ENCODE data around the gene LCE3B.

The LCE3B gene

DNA sequence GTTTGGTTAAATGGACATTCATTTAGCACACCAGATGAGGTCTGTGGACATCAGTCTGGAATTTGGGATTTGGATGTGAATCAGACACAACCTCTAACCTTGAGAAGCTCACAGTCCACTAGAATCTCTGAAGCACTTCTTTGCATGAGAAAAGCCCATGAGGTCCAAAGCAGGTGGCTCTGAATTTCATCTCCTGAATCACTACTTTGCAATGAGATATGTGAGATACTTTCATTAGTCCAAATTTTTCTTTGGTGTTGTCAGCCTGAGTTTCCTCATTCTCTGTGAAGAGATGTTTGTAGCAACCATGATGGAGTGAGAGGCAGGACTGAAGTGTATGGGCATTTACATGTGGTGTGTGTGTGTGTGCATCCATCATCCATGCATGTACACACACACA is 33.0 kb downstream of the LCE3B start:
- no peaks in the 10 kb centered on the region for H3K4me1 ChIP-seq (ENCODE audit: insufficient read depth, low read length, severe bottlenecking)
- no peaks in the 10 kb centered on the region for H3K79me2 ChIP-seq (ENCODE audit: insufficient read depth, low read length)
- TF ChIP-seq, protein P1, sequence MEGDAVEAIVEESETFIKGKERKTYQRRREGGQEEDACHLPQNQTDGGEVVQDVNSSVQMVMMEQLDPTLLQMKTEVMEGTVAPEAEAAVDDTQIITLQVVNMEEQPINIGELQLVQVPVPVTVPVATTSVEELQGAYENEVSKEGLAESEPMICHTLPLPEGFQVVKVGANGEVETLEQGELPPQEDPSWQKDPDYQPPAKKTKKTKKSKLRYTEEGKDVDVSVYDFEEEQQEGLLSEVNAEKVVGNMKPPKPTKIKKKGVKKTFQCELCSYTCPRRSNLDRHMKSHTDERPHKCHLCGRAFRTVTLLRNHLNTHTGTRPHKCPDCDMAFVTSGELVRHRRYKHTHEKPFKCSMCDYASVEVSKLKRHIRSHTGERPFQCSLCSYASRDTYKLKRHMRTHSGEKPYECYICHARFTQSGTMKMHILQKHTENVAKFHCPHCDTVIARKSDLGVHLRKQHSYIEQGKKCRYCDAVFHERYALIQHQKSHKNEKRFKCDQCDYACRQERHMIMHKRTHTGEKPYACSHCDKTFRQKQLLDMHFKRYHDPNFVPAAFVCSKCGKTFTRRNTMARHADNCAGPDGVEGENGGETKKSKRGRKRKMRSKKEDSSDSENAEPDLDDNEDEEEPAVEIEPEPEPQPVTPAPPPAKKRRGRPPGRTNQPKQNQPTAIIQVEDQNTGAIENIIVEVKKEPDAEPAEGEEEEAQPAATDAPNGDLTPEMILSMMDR (IDR thresholded peaks at IDR 0.05; ENCODE audit: low read length) = no peak
- no peak for TF ChIP-seq EZH2 (IDR thresholded peaks at IDR 0.05; ENCODE audit: borderline replicate concordance, low read length)
- no peak overlapping the region for H2AFZ ChIP-seq (ENCODE audit: low read length)
- no peaks in the 10 kb centered on the region for H3K9me3 ChIP-seq (ENCODE audit: low read length)
- H3K9me2 ChIP-seq (ENCODE audit: low read depth, low read length) = no peaks in the 10 kb centered on the region
- H3K36me3 ChIP-seq (ENCODE audit: insufficient read depth, low read length) = no peaks in the 10 kb centered on the region
- H3K27me3 ChIP-seq (ENCODE audit: insufficient read depth, low read length) = no peaks in the 10 kb centered on the region
- no peak overlapping the region for H3K27ac ChIP-seq (ENCODE audit: low read depth, low read length, poor library complexity, severe bottlenecking)
- H3K9ac ChIP-seq (ENCODE audit: low read length) = no peak overlapping the region
- H3K4me2 ChIP-seq (ENCODE audit: low read length) = no peak overlapping the region
- H3F3A ChIP-seq (ENCODE audit: insufficient read depth, low read length) = no peaks in the 10 kb centered on the region
- H3K4me3 ChIP-seq (ENCODE audit: low read depth, low read length, poor library complexity, severe bottlenecking) = no peak overlapping the region
- H4K20me1 ChIP-seq (ENCODE audit: insufficient read depth, low read length) = no peaks in the 10 kb centered on the region

GRCh38 chr1:152654110-152654509 is 40.5 kb downstream of the LCE3B start:
- Histone ChIP-seq H3K4me1 (ENCODE audit: insufficient read depth, low read length, severe bottlenecking) (no peaks in the 10 kb centered on the region), H3K27me3 (ENCODE audit: insufficient read depth, low read length) (no peaks in the 10 kb centered on the region), H3K9ac (ENCODE audit: low read length) (no peak overlapping the region), H3K4me3 (ENCODE audit: low read depth, low read length, poor library complexity, severe bottlenecking) (no peak overlapping the region), H3K9me3 (ENCODE audit: low read length) (no peaks in the 10 kb centered on the region), H3K27ac (ENCODE audit: low read depth, low read length, poor library complexity, severe bottlenecking) (no peak overlapping the region), H3K4me2 (ENCODE audit: low read length) (no peak overlapping the region), H4K20me1 (ENCODE audit: insufficient read depth, low read length) (no peaks in the 10 kb centered on the region), H3K9me2 (ENCODE audit: low read depth, low read length) (no peaks in the 10 kb centered on the region), H3K79me2 (ENCODE audit: insufficient read depth, low read length) (no peaks in the 10 kb centered on the region), H3K36me3 (ENCODE audit: insufficient read depth, low read length) (no peaks in the 10 kb centered on the region), H3F3A (ENCODE audit: insufficient read depth, low read length) (no peaks in the 10 kb centered on the region), H2AFZ (ENCODE audit: low read length) (no peak overlapping the region)
- no peak for TF ChIP-seq EZH2 (IDR thresholded peaks at IDR 0.05; ENCODE audit: borderline replicate concordance, low read length)
- TF ChIP-seq, protein P1 (IDR thresholded peaks at IDR 0.05; ENCODE audit: low read length) = peak; percentile 77

GRCh38 chr1:152656459-152656858 is 42.8 kb downstream of the LCE3B start:
- Histone ChIP-seq H3K9ac (ENCODE audit: low read length) (no peak overlapping the region), H3K9me3 (ENCODE audit: low read length) (no peaks in the 10 kb centered on the region), H2AFZ (ENCODE audit: low read length) (no peak overlapping the region), H3K79me2 (ENCODE audit: insufficient read depth, low read length) (no peaks in the 10 kb centered on the region), H4K20me1 (ENCODE audit: insufficient read depth, low read length) (no peaks in the 10 kb centered on the region), H3K27me3 (ENCODE audit: insufficient read depth, low read length) (no peaks in the 10 kb centered on the region), H3K9me2 (ENCODE audit: low read depth, low read length) (no peaks in the 10 kb centered on the region), H3K36me3 (ENCODE audit: insufficient read depth, low read length) (no peaks in the 10 kb centered on the region), H3K4me1 (ENCODE audit: insufficient read depth, low read length, severe bottlenecking) (no peaks in the 10 kb centered on the region), H3F3A (ENCODE audit: insufficient read depth, low read length) (no peaks in the 10 kb centered on the region), H3K4me2 (ENCODE audit: low read length) (no peak overlapping the region), H3K27ac (ENCODE audit: low read depth, low read length, poor library complexity, severe bottlenecking) (no peak overlapping the region), H3K4me3 (ENCODE audit: low read depth, low read length, poor library complexity, severe bottlenecking) (no peak overlapping the region)
- TF ChIP-seq, protein P1 (IDR thresholded peaks at IDR 0.05; ENCODE audit: low read length) = no peak
- TF ChIP-seq EZH2 (IDR thresholded peaks at IDR 0.05; ENCODE audit: borderline replicate concordance, low read length) = no peak
